Measurements from ENCODE around the gene RAD18. TPM values are rescaled to one million over a fixed set of nuclear protein-coding genes. Genes with fewer than 3 reads are reported as not detected.

The RAD18 gene
- polyA plus RNA-seq, 1 donor from 2014 or later = 4.7 TPM

DNA sequence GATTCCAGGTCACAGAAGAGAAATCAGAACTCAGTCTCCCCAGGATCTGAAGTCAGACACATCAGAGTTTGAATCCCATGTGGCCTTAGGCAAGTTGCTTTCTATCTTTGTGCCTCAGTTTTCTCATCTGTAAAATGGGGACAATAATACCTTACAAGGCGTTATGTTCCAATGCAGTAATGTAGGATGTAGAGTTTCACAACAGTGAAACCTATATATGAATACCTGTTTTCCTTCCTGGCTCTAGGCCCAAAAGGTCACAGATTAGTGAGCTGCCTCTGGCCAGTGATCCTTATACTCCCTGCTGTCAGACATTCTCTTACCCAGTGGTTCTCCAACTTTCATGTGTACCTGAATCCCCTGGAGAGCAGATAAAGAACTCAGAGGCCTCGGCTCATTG lies 121.0 kb downstream of the RAD18 start:
- no peaks in the 10 kb centered on the region for H3F3A ChIP-seq (ENCODE audit: insufficient read depth, low read length, poor library complexity, severe bottlenecking)
- H3K9me2 ChIP-seq (ENCODE audit: insufficient read depth, low read length) = no peaks in the 10 kb centered on the region
- no peak for TF ChIP-seq RAD21 (conservative IDR thresholded peaks at IDR 0.05)
- no peak for TF ChIP-seq EP300 (conservative IDR thresholded peaks at IDR 0.05; ENCODE audit: poor library complexity, severe bottlenecking)
- no peak for TF ChIP-seq POLR2AphosphoS5 (IDR thresholded peaks at IDR 0.05)
- no peak for TF ChIP-seq SMC3 (conservative IDR thresholded peaks at IDR 0.05; ENCODE audit: poor library complexity)
- TF ChIP-seq, protein P1, sequence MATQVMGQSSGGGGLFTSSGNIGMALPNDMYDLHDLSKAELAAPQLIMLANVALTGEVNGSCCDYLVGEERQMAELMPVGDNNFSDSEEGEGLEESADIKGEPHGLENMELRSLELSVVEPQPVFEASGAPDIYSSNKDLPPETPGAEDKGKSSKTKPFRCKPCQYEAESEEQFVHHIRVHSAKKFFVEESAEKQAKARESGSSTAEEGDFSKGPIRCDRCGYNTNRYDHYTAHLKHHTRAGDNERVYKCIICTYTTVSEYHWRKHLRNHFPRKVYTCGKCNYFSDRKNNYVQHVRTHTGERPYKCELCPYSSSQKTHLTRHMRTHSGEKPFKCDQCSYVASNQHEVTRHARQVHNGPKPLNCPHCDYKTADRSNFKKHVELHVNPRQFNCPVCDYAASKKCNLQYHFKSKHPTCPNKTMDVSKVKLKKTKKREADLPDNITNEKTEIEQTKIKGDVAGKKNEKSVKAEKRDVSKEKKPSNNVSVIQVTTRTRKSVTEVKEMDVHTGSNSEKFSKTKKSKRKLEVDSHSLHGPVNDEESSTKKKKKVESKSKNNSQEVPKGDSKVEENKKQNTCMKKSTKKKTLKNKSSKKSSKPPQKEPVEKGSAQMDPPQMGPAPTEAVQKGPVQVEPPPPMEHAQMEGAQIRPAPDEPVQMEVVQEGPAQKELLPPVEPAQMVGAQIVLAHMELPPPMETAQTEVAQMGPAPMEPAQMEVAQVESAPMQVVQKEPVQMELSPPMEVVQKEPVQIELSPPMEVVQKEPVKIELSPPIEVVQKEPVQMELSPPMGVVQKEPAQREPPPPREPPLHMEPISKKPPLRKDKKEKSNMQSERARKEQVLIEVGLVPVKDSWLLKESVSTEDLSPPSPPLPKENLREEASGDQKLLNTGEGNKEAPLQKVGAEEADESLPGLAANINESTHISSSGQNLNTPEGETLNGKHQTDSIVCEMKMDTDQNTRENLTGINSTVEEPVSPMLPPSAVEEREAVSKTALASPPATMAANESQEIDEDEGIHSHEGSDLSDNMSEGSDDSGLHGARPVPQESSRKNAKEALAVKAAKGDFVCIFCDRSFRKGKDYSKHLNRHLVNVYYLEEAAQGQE (IDR thresholded peaks at IDR 0.05; ENCODE audit: borderline replicate concordance) = no peak
- TF ChIP-seq, protein P2, sequence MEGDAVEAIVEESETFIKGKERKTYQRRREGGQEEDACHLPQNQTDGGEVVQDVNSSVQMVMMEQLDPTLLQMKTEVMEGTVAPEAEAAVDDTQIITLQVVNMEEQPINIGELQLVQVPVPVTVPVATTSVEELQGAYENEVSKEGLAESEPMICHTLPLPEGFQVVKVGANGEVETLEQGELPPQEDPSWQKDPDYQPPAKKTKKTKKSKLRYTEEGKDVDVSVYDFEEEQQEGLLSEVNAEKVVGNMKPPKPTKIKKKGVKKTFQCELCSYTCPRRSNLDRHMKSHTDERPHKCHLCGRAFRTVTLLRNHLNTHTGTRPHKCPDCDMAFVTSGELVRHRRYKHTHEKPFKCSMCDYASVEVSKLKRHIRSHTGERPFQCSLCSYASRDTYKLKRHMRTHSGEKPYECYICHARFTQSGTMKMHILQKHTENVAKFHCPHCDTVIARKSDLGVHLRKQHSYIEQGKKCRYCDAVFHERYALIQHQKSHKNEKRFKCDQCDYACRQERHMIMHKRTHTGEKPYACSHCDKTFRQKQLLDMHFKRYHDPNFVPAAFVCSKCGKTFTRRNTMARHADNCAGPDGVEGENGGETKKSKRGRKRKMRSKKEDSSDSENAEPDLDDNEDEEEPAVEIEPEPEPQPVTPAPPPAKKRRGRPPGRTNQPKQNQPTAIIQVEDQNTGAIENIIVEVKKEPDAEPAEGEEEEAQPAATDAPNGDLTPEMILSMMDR (IDR thresholded peaks at IDR 0.05; ENCODE audit: poor library complexity, severe bottlenecking) = no peak
- no peak for TF ChIP-seq MXI1 (conservative IDR thresholded peaks at IDR 0.05; ENCODE audit: poor library complexity, severe bottlenecking)
- TF ChIP-seq EZH2 (IDR thresholded peaks at IDR 0.05; ENCODE audit: borderline replicate concordance, insufficient read depth, low read length, poor library complexity, severe bottlenecking) = no peak
- TF ChIP-seq TAF1 (IDR thresholded peaks at IDR 0.05; ENCODE audit: low read depth) = no peak
- H3K4me3 ChIP-seq (ENCODE audit: low read length) = no peak overlapping the region
- no peaks in the 10 kb centered on the region for H3K79me2 ChIP-seq (replicated peaks; ENCODE audit: insufficient read depth, low read length)
- no peak overlapping the region for H3K9ac ChIP-seq (ENCODE audit: low read length)
- no peaks in the 10 kb centered on the region for H3K27me3 ChIP-seq (ENCODE audit: insufficient read depth, low read depth, low read length)
- no peak overlapping the region for H3K4me2 ChIP-seq (ENCODE audit: low read length)
- no peak overlapping the region for H2AFZ ChIP-seq (ENCODE audit: low read depth, low read length)
- no peaks in the 10 kb centered on the region for H3K9me3 ChIP-seq (ENCODE audit: low read length)
- H4K20me1 ChIP-seq (ENCODE audit: insufficient read depth) = no peaks in the 10 kb centered on the region
- H3K36me3 ChIP-seq (ENCODE audit: insufficient read depth, low read length) = no peaks in the 10 kb centered on the region
- no peak overlapping the region for H3K27ac ChIP-seq (ENCODE audit: low read length)

DNA sequence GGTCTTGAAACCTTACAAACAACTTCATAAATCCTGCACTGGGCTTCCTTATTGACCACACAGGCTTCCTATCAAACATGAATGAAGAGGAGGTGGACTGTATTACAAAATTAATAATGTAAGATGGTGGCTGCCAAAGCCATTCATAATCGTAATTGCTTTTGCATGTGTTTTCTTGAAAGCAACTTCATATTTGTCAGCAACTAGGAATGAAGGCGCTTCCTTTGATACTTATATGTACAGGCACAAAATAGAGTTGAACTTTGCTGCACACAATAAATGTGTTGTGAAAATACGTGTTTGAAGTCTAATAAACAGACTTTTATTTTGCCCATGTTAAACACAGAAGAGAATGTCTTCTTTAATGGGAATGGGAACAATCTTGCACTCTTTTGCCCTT lies 121.8 kb downstream of the RAD18 start:
- H3K9me2 ChIP-seq (ENCODE audit: insufficient read depth, low read length) = no peaks in the 10 kb centered on the region
- no peaks in the 10 kb centered on the region for H3K79me2 ChIP-seq (replicated peaks; ENCODE audit: insufficient read depth, low read length)
- H4K20me1 ChIP-seq (ENCODE audit: insufficient read depth) = no peaks in the 10 kb centered on the region
- no peaks in the 10 kb centered on the region for H3F3A ChIP-seq (ENCODE audit: insufficient read depth, low read length, poor library complexity, severe bottlenecking)
- no peak for TF ChIP-seq EZH2 (IDR thresholded peaks at IDR 0.05; ENCODE audit: borderline replicate concordance, insufficient read depth, low read length, poor library complexity, severe bottlenecking)
- TF ChIP-seq POLR2AphosphoS5 (IDR thresholded peaks at IDR 0.05) = no peak
- no peak for TF ChIP-seq TAF1 (IDR thresholded peaks at IDR 0.05; ENCODE audit: low read depth)
- TF ChIP-seq, protein P1 (IDR thresholded peaks at IDR 0.05; ENCODE audit: borderline replicate concordance) = no peak
- TF ChIP-seq EP300 (conservative IDR thresholded peaks at IDR 0.05; ENCODE audit: poor library complexity, severe bottlenecking) = no peak
- TF ChIP-seq, protein P2 (IDR thresholded peaks at IDR 0.05; ENCODE audit: poor library complexity, severe bottlenecking) = no peak
- no peak for TF ChIP-seq SMC3 (conservative IDR thresholded peaks at IDR 0.05; ENCODE audit: poor library complexity)
- no peak for TF ChIP-seq MXI1 (conservative IDR thresholded peaks at IDR 0.05; ENCODE audit: poor library complexity, severe bottlenecking)
- TF ChIP-seq RAD21 (conservative IDR thresholded peaks at IDR 0.05) = no peak
- no peak overlapping the region for H3K4me2 ChIP-seq (ENCODE audit: low read length)
- no peak overlapping the region for H3K27ac ChIP-seq (ENCODE audit: low read length)
- no peak overlapping the region for H3K4me3 ChIP-seq (ENCODE audit: low read length)
- H3K9me3 ChIP-seq (ENCODE audit: low read length) = no peaks in the 10 kb centered on the region
- no peak overlapping the region for H3K9ac ChIP-seq (ENCODE audit: low read length)
- no peaks in the 10 kb centered on the region for H3K27me3 ChIP-seq (ENCODE audit: insufficient read depth, low read depth, low read length)
- no peaks in the 10 kb centered on the region for H3K36me3 ChIP-seq (ENCODE audit: insufficient read depth, low read length)
- H2AFZ ChIP-seq (ENCODE audit: low read depth, low read length) = no peak overlapping the region
